ENCODE measurements around the gene BAK1. TPM values are rescaled to one million over a fixed set of nuclear protein-coding genes. Genes with fewer than 3 reads are reported as not detected.
"Not testable (repeated sequence)": the region's sequence is repeated elsewhere in the genome, so short reads cannot be mapped to it uniquely, and the experiment has no call there.

Gene BAK1

DNA sequence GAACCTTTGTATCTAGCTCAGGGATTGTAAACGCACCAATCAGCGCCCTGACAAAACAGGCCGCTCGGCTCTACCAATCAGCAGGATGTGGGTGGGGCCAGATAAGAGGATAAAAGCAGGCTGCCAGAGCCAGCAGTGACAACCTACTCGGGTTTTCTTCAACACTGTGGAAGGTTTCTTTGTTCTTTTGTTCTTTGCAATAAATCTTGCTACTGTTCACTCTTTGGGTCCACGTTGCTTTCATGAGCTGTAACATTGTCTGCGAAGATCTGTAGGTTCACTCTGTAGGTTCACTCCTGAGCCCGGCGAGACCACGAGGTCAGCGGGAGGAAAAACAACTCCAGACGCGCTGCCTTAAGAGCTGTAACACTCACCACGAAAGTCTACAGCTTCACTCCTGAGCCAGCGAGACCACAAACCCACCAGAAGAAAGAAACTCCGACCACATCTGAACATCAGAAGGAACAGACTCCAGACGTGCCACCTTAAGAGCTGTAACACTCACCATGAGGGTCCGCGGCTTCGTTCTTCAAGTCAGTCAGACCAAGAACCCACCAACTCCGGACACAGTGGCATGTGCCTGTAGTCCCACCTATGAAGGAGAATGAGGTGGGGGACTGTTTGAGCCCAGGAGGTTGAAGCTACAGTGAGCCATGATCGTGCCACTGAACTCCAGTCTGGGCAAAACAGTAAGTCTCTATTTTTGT is 46.8 kb downstream of the BAK1 start:
- 92% methylated on average over 22 of the region's 22 CpGs for WGBS
- DNase-seq, result not testable (repeated sequence)

DNA sequence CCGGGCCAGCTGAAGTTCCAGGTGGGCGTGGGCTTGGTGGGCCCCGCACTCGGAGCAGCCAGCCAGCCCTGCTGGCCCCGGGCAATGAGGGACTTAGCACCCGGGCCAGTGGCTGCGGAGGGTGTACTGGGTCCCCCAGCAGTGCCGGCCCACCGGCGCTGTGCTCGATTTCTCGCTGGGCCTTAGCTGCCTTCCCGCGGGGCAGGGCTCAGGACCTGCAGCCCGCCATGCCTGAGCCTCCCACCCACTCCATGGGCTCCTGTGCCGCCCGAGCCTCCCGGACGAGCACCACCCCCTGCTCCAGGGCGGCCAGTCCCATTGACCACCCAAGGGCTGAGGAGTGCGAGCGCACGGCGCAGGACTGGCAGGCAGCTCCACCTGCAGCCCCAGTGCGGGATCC is 47.6 kb downstream of the BAK1 start:
- not testable (repeated sequence) for H3K18ac ChIP-seq (ENCODE audit: low read depth in 1 of 2, low read length in 2 of 2); H3K27me3 ChIP-seq (ENCODE audit: control insufficient read depth in 1 of 2, insufficient read depth in 1 of 2, low read length in 2 of 2); H3K4me2 ChIP-seq (ENCODE audit: low read length, poor library complexity, severe bottlenecking); H2AK5ac ChIP-seq (ENCODE audit: low read length, severe bottlenecking); H3K23ac ChIP-seq (ENCODE audit: low read length in 2 of 2); H4K8ac ChIP-seq (ENCODE audit: low read length); H3K4me3 ChIP-seq (ENCODE audit: insufficient read depth in 1 of 2, low read depth in 1 of 2, low read length in 2 of 2); H2BK120ac ChIP-seq (ENCODE audit: low read depth, low read length); H4K91ac ChIP-seq (ENCODE audit: low read length); H3K4me1 ChIP-seq (ENCODE audit: control insufficient read depth, insufficient read depth, low read depth, low read length); H3K79me1 ChIP-seq (replicated peaks; ENCODE audit: low read length, poor library complexity, severe bottlenecking); H2BK5ac ChIP-seq (ENCODE audit: low read depth, low read length, poor library complexity, severe bottlenecking); H3K9ac ChIP-seq (ENCODE audit: low read length); H3K36me3 ChIP-seq (ENCODE audit: control insufficient read depth in 1 of 2, insufficient read depth in 2 of 2, low read depth in 1 of 2, low read length in 2 of 2); H2AFZ ChIP-seq (ENCODE audit: low read depth, low read length); H3K14ac ChIP-seq (ENCODE audit: low read length in 2 of 2); H3K9me3 ChIP-seq (ENCODE audit: control insufficient read depth, low read length); DNase-seq; H2BK15ac ChIP-seq (ENCODE audit: low read depth, poor library complexity, severe bottlenecking); H2BK12ac ChIP-seq (ENCODE audit: low read length in 2 of 2); H3K27ac ChIP-seq (ENCODE audit: low read length, poor library complexity, severe bottlenecking); H3K4ac ChIP-seq (ENCODE audit: low read depth in 1 of 2, low read length in 2 of 2)
- 80% methylated on average over 1 of the region's 25 CpGs for WGBS

More for the DNA sequence above, 46.8 kb downstream of the BAK1 start:
- H3K14ac ChIP-seq (ENCODE audit: low read length in 2 of 2); H3K9ac ChIP-seq (ENCODE audit: low read length); H2BK15ac ChIP-seq (ENCODE audit: low read depth, poor library complexity, severe bottlenecking); H3K4me2 ChIP-seq (ENCODE audit: low read length, poor library complexity, severe bottlenecking); H3K18ac ChIP-seq (ENCODE audit: low read depth in 1 of 2, low read length in 2 of 2); H3K79me1 ChIP-seq (replicated peaks; ENCODE audit: low read length, poor library complexity, severe bottlenecking); H2AFZ ChIP-seq (ENCODE audit: low read depth, low read length); H4K91ac ChIP-seq (ENCODE audit: low read length); H2BK5ac ChIP-seq (ENCODE audit: low read depth, low read length, poor library complexity, severe bottlenecking); H3K27me3 ChIP-seq (ENCODE audit: control insufficient read depth in 1 of 2, insufficient read depth in 1 of 2, low read length in 2 of 2); H3K4me1 ChIP-seq (ENCODE audit: control insufficient read depth, insufficient read depth, low read depth, low read length); H3K27ac ChIP-seq (ENCODE audit: low read length, poor library complexity, severe bottlenecking); H2BK120ac ChIP-seq (ENCODE audit: low read depth, low read length); H3K23ac ChIP-seq (ENCODE audit: low read length in 2 of 2); H4K8ac ChIP-seq (ENCODE audit: low read length); H3K4ac ChIP-seq (ENCODE audit: low read depth in 1 of 2, low read length in 2 of 2); H3K36me3 ChIP-seq (ENCODE audit: control insufficient read depth in 1 of 2, insufficient read depth in 2 of 2, low read depth in 1 of 2, low read length in 2 of 2); H3K4me3 ChIP-seq (ENCODE audit: insufficient read depth in 1 of 2, low read depth in 1 of 2, low read length in 2 of 2); H2AK5ac ChIP-seq (ENCODE audit: low read length, severe bottlenecking); H2BK12ac ChIP-seq (ENCODE audit: low read length in 2 of 2); H3K9me3 ChIP-seq (ENCODE audit: control insufficient read depth, low read length): not testable (repeated sequence)

DNA sequence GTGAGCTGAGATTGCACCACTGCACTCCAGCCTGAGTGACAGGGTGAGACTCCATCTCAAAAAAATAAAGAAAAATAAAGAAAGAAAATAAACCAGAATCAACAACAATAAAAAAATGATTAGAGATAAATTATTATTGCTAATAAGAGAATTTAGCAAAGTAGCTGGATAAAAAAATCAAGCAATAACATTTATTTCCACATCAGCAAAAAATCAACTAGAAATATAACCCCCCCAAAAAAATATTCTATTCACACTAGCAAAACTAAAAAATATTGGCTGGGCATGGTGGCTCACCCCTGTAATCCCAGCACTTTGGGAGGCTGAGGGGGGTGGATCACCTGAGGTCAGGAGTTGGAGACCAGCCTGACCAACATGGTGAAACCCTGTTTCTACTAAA is 49.5 kb downstream of the BAK1 start:
- H2BK12ac ChIP-seq (ENCODE audit: low read length in 2 of 2); H4K91ac ChIP-seq (ENCODE audit: low read length); H3K14ac ChIP-seq (ENCODE audit: low read length in 2 of 2); H3K36me3 ChIP-seq (ENCODE audit: control insufficient read depth in 1 of 2, insufficient read depth in 2 of 2, low read depth in 1 of 2, low read length in 2 of 2); H2BK120ac ChIP-seq (ENCODE audit: low read depth, low read length); H3K4me1 ChIP-seq (ENCODE audit: control insufficient read depth, insufficient read depth, low read depth, low read length); H2AFZ ChIP-seq (ENCODE audit: low read depth, low read length); H3K79me1 ChIP-seq (replicated peaks; ENCODE audit: low read length, poor library complexity, severe bottlenecking); H3K23ac ChIP-seq (ENCODE audit: low read length in 2 of 2); H3K27me3 ChIP-seq (ENCODE audit: control insufficient read depth in 1 of 2, insufficient read depth in 1 of 2, low read length in 2 of 2); H2BK15ac ChIP-seq (ENCODE audit: low read depth, poor library complexity, severe bottlenecking); H3K18ac ChIP-seq (ENCODE audit: low read depth in 1 of 2, low read length in 2 of 2); H2AK5ac ChIP-seq (ENCODE audit: low read length, severe bottlenecking); H3K9ac ChIP-seq (ENCODE audit: low read length); H3K4ac ChIP-seq (ENCODE audit: low read depth in 1 of 2, low read length in 2 of 2); H2BK5ac ChIP-seq (ENCODE audit: low read depth, low read length, poor library complexity, severe bottlenecking); H3K4me2 ChIP-seq (ENCODE audit: low read length, poor library complexity, severe bottlenecking); H3K9me3 ChIP-seq (ENCODE audit: control insufficient read depth, low read length); H3K27ac ChIP-seq (ENCODE audit: low read length, poor library complexity, severe bottlenecking); H3K4me3 ChIP-seq (ENCODE audit: insufficient read depth in 1 of 2, low read depth in 1 of 2, low read length in 2 of 2); DNase-seq; H4K8ac ChIP-seq (ENCODE audit: low read length): not testable (repeated sequence)

Small RNAs within 50 kb of the gene (small RNA-seq; reads per million reads assigned to genes)
- gene RF00017 (ENCODE audit: low read depth), result not detected

Data from mesenchymal stem cell (in vitro differentiated cells and primary cell).